Activated CD8-positive, alpha-beta memory T cell treated with anti-CD3 and anti-CD28 coated beads, Interleukin-2, amount 50 U/mL, for 4 hours (primary cell): ENCODE results near the gene THAP5.

ENCODE experiments used
- DNase-seq: peaks from one replicate; pipeline ENCODE4 v3.0.0-alpha.2; 2020

Gene THAP5

GRCh38 chr7:108569381-108570145 lies at the start of gene THAP5, which contains the start of gene DNAJB9:
Gene THAP5, minus strand, starts transcription at chr7:108569706. Its CDS starts 137 bp downstream, at chr7:108569569.
Gene DNAJB9, plus strand, starts transcription at chr7:108569874. Its CDS starts 1,853 bp downstream, at chr7:108571727.
- DNase-seq, result peak; percentile 99

GRCh38 chr7:108618056-108618455 lies 48.5 kb upstream of the THAP5 start:
- no peak for DNase-seq

- no peak for DNase-seq
Measured at GRCh38 chr7:108614896-108615295, 45.4 kb upstream of the THAP5 start.

- DNase-seq, result no peak
Measured at GRCh38 chr7:108613949-108614381, 44.5 kb upstream of the THAP5 start.

- DNase-seq, result no peak
Measured at GRCh38 chr7:108613147-108613948, 43.8 kb upstream of the THAP5 start.

- DNase-seq, result no peak
Measured at GRCh38 chr7:108611268-108611667, 41.8 kb upstream of the THAP5 start.

- no peak for DNase-seq
Measured at GRCh38 chr7:108609643-108610042, 40.1 kb upstream of the THAP5 start.

GRCh38 chr7:108605559-108606201 lies 36.2 kb upstream of the THAP5 start:
- no peak for DNase-seq

- DNase-seq, result no peak
Measured at GRCh38 chr7:108604307-108605077, 35.0 kb upstream of the THAP5 start.

- no peak for DNase-seq
Measured at GRCh38 chr7:108603656-108604306, 34.3 kb upstream of the THAP5 start.

GRCh38 chr7:108600399-108600798 lies 30.9 kb upstream of the THAP5 start:
- no peak for DNase-seq

GRCh38 chr7:108598914-108599580 lies 29.5 kb upstream of the THAP5 start:
- DNase-seq, result no peak

- no peak for DNase-seq
Measured at GRCh38 chr7:108598153-108598552, 28.6 kb upstream of the THAP5 start.

- DNase-seq, result no peak
Measured at GRCh38 chr7:108596560-108596959, 27.1 kb upstream of the THAP5 start.

- no peak for DNase-seq
Measured at GRCh38 chr7:108592646-108593201, 23.2 kb upstream of the THAP5 start.

GRCh38 chr7:108590606-108591005 lies 21.1 kb upstream of the THAP5 start:
- no peak for DNase-seq

- no peak for DNase-seq
Measured at GRCh38 chr7:108589874-108590273, 20.4 kb upstream of the THAP5 start.

- DNase-seq, result no peak
Measured at GRCh38 chr7:108589199-108589598, 19.7 kb upstream of the THAP5 start.

- no peak for DNase-seq
Measured at GRCh38 chr7:108586274-108586710, 16.8 kb upstream of the THAP5 start.

GRCh38 chr7:108585843-108586242 lies 16.3 kb upstream of the THAP5 start:
- no peak for DNase-seq

- DNase-seq, result no peak
Measured at GRCh38 chr7:108584211-108584610, 14.7 kb upstream of the THAP5 start.
